GOT3 (cell line): ENCODE measurements around the gene ADAMTS20.

ENCODE experiments used
- DNase-seq: peaks from one replicate; lab custom pipeline; 2025; ENCODE audit warnings: mixed read lengths; lab: John Stamatoyannopoulos, UW

The ADAMTS20 gene

GRCh38 chr12:43480591-43480990 is 71.4 kb downstream of the ADAMTS20 start:
- DNase-seq, result no peak

- DNase-seq, result no peak
Observed at GRCh38 chr12:43462741-43463140, 89.3 kb downstream of the ADAMTS20 start.

GRCh38 chr12:43462080-43462479 is 89.9 kb downstream of the ADAMTS20 start:
- DNase-seq, result no peak

GRCh38 chr12:43459285-43459684 is 92.7 kb downstream of the ADAMTS20 start:
- DNase-seq, result no peak

DNA sequence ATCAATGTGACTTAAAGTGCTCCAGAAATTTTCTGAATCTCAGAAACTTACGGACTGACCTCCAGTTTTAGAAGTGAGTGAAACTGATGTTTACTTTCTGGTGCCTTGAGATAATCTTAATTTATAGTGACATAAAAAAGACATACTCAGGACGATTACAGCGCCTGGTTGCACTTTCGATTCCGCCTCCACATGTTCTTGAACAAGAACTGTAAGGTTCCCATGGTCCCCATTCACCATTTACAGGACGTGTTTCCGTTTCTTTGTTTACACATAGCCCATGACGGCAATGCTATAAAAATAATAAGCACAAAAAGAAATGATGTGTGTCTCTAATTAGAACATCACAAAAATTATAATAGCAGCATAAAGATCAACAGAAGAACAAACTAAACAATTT is 98.2 kb downstream of the ADAMTS20 start:
- DNase-seq, result no peak

DNA sequence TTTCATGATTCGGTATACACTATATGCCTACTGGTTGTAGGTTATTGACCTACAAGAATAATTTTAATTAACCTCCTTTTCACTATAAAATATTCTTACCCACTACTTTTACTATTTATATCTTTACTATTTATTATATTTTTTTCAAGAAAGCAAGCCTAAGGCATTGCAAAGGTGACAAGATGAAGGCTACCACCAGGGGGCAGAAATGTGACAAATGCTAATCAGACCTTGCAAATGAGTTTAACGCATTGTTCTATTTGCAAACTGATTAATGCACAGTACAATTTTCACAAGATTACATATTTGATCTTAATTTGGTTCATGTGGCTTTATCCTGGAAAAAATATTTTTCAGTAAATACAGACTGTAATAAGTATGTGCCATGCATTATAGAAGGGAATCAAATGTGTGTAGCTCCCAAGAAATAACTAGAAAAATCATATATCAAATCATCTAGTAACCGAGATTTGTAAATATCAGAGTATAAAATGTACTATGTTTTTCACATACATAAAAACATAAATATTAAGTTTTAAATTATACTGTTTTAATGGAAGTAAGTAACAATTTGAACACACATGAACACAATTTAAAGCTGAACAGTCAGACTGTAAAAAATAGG is 107.0 kb downstream of the ADAMTS20 start:
- no peak for DNase-seq

DNA sequence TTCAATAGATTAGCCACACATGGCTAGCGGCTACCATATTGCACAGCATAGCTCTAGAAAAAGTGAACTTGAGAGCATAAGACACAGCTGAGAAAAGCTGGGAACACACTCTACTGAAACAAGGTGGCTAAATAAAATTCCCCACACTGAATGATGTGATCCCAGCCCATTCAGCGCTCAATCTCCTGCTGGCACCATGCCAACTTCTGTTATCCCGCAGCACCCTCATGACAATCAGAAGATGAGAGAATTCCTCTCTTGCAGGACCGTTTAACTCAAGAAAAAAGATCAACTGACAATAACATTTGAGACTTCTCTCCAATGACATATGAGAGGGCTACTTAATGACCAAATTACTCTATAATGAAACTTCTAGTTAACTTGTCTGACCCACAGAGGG is 115.4 kb downstream of the ADAMTS20 start:
- DNase-seq, result no peak

DNA sequence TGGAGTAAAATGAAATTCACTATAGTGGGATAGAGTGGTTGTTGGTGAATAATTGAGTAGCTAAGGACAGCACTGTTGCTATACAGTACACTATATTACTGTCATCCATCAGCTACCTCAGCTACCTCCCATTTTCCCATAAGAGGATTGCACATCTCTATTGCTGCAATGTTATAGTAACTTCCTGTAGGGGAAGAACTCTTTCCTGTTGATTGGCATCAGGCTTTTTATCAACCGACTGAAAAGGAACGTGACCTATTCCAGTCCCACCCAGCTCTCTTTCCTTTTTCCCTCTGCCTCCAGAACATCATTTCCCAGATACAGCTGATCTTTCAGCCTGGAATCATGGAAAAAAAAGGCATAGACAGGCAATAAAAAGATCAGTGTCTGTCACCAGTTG is 117.4 kb downstream of the ADAMTS20 start:
- DNase-seq, result no peak

GRCh38 chr12:43428088-43428600 is 123.9 kb downstream of the ADAMTS20 start:
- DNase-seq, result no peak

DNA sequence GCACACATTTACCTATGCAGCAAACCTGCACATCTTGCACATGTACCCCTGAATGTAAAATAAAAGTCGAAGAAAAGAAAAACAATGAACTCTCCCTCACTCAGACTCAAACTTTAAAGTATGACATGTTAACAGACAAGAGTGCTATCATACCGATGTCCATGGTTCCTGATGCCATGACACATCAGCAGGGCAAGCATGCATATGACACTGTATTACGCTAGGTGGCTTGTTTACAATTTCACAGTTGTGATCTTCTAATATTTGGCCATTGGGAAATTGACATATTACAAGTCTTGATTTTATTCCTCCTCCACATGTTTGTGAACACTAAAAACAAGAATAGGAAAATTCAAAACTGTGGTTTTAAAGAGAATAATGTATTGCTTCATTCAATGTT is 126.6 kb downstream of the ADAMTS20 start:
- no peak for DNase-seq

- no peak for DNase-seq
Observed at GRCh38 chr12:43416981-43417380, 135.0 kb downstream of the ADAMTS20 start.

DNA sequence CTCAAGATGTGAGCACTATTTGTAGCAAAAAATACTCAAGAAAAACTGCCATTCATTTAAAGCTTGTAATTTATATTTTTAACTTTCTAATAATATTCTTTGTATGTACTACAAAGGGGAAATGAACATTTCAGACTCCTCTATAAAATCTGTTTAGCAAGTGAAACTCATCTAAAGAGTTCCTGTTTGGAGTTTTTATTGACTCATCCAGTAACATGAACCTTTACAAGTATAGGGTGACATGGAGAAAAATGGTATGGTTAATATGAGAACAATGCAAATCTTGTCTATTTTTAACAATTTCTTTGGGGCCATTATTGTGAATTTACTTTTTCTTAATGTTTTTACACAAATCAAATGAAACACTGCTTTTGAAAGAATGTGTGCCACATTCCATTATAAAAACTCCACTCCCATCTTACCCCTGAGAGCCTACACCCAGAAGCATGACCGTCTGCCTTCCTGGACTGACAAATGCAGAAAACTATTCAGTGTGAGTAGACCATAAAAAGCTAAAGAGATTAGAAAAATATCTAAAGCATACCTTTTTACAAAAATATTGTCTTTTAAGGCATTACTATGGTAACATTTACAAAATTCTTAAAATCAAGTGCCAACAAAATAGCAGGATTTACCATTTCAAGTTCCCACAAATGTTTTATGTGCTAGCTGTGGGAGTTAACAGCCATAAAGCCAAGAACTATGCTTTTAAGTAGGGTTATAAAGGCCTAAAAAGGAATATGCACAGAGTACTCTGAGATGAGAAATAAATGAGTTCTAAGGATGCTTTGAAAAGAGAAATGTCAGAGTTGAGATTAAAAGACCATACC is 144.0 kb downstream of the ADAMTS20 start:
- no peak for DNase-seq

GRCh38 chr12:43406801-43407200 is 145.2 kb downstream of the ADAMTS20 start:
- no peak for DNase-seq

DNA sequence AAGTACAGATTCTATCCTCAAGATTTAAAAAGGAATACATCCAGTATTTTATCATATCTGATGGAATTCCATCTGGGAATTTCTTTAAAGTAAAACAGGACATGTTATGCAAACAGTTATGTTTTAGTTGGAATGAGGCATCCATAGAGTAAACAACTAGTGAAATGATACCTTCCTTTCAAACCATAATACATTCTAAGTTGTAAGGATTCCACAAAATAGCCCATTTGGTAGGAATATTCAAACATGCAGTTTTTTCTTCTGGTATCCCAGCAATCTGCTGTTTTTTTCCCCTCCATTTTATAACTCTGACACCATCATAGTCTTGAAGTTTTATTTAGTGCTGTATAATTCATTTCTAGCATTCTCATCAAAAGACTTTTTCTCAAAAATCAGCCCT is 149.6 kb downstream of the ADAMTS20 start:
- no peak for DNase-seq

GRCh38 chr12:43401096-43401495 is 150.9 kb downstream of the ADAMTS20 start:
- DNase-seq, result no peak

DNA sequence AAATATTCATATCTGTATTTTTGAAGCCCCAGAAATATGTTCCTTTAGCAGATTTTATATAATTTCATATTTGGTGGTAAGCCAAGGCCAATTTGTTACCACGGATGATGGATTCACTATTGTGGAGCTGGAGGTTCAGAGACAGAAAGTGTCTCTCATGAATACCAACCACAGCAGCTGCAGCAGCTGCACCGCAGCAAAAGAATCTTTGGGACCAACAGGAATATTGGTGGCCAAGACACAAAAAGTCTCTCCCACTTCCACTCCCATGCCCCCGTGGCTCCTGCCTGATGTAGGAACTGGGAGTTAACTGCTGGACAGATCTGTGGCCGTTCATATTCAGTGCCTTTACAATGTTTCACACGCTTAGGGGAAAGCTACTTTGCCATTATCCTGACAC is 155.3 kb downstream of the ADAMTS20 start:
- no peak for DNase-seq

DNA sequence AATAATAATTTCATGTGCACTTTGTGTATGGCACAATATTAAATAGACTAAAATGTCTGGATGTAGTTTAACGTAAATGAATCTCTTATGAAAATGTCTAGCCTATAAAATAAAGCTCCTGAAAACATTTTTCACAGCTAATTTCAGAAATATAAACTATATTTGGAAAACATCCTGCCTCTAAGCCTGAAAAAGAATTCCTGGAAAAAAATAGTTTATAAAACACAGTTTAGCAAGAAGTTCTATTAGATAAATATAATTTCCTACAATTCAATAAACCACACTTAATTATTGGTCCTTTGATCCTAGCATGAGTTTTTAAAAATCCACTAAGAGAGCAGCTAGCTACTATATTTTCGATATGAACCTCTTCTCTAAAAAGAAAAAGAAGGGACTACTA is 159.9 kb downstream of the ADAMTS20 start:
- DNase-seq, result no peak

DNA sequence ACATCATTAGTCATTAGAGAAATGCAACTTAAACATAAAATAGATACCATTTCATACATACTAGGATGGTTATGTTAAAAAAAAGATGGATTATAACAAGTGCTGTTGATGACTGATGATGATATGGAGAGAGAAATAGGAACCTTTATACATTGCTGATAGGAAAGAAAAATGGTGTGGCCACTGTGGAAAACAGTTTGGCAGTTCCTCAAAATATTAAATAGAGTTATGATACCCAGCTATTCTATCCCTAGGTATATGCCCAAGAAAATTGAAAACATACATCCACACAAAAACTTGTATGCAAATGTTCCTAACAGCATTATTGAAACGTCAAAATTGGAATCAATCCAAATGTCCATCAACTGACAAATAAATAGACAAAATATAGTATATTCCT is 170.1 kb downstream of the ADAMTS20 start:
- DNase-seq, result no peak

DNA sequence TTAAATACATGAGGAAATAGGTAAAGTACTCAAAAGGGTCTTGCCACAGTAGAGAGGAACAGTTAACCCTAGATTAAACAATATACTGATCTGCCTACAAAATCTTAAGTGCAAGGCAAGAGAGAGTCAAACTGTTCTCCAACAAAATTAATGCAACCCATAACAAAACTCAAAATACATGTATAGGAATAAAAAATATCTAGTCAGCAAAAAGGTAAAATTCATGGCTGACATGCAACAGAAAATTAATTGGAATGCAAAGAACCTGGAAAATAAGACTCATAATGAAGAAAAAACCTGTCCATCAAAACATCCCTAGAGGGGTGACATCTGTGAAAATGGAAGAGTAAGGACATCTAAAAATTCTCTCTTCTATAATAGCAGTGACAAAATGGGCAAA is 173.6 kb downstream of the ADAMTS20 start:
- DNase-seq, result no peak

GRCh38 chr12:43370263-43370662 is 181.7 kb downstream of the ADAMTS20 start:
- no peak for DNase-seq

DNA sequence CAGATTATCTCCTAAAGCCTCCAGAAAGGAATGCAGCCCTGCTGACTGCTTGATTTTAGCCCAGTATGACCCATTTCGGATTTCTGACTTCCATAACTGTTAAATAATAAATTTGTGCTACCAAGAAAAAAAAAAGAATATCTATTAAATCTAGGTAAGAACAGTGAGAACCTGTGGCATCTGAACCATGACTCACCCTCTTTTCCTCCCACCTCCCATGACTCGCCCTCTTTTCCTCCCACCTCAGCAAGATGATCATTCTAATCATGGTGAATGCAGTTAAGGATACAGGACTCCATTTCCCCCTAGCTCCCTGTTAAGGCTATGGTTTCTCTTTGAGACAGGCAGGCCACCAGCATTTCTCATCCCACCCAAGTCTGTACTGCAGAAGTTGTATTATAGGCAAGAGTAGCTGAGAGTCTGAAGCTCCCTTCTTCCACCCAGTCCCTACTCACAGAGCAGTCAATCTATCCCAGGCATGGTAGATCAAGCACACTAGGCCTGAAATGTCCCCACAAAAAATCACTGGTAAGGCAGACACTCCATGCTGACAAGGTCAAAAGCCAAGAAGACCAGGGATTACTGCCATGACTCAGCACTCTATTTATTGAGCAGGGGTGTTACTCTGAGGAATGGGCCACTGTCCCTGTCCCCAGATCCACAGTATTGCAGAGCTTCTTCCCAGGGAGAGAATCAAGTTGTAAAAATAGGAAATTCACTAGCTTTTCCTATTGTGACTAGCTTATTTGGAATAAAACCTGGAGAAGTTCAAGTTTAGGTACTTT is 188.9 kb downstream of the ADAMTS20 start:
- no peak for DNase-seq

DNA sequence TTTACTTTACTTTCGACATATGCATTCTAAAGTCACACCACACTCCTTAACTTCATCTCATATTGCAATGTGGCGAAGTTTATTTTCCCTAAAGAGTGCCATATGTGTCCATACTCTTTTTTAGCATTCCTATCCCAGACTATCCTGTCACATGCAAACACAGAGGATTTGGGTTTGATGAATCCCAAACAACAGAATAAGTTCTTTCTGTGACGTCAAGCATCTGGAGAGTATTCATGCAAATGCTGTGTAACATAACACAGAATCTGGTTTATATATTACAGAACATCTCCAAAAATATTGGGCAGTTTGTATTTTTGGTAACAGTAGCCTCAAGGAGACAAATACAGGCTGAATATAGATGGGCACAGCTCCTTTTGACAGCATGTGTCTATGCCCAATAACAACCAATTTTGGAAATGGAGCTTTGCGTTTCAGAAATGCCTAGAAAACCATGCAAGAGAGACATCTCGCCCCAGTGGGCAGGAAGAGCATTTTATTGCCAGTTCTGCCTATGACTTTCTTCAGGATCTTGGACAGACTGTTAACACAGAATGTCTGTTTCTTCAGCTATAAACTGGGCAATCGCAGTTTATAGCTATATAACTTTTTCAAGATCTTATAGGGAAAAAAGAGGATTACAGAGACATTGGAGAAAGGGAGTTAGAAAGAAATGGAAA is 190.8 kb downstream of the ADAMTS20 start:
- DNase-seq, result no peak
